HG03097 (cell line): ENCODE measurements around the gene KCTD4.
"Not testable (repeated sequence)": the region's sequence is repeated elsewhere in the genome, so short reads cannot be mapped to it uniquely, and the experiment has no call there.

ENCODE experiments used
- ATAC-seq: cut with Tn5 transposase; IDR thresholded peaks from one replicate; pipeline ENCODE4 v1.9.1; 2021; ENCODE audit not compliant: unreplicated experiment, low FRiP score

Gene KCTD4

GRCh38 chr13:45200701-45201232, at the start of gene KCTD4:
KCTD4 (minus strand) TSS chr13:45201045; CDS start chr13:45194567, 6,478 bp downstream.
- ATAC-seq = no peak

- ATAC-seq = no peak
Observed at GRCh38 chr13:45249662-45250061, 48.8 kb upstream of the KCTD4 start.

DNA sequence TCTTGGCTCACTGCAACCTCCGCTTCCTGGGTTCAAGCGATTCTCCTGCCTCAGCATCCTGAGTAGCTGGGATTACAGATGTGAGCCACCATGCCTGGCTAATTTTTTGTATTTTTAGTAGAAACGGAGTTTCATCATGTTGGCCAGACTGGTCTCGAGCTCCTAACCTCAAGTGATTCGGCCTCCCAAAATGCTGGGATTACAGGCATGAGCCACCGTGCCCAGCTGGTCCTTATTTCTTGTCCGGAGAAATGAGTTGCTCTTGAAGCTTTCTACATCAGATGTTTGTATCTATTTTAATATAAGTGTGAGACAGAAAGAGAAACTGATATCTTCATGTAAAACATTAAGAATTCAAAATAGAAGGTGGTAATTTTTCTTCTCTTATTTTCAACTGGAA, 43.9 kb upstream of the KCTD4 start:
- ATAC-seq = not testable (repeated sequence)

GRCh38 chr13:45243077-45243476, 42.2 kb upstream of the KCTD4 start:
- no peak for ATAC-seq

GRCh38 chr13:45242524-45242923, 41.7 kb upstream of the KCTD4 start:
- ATAC-seq = no peak

GRCh38 chr13:45242070-45242469, 41.2 kb upstream of the KCTD4 start:
- no peak for ATAC-seq

DNA sequence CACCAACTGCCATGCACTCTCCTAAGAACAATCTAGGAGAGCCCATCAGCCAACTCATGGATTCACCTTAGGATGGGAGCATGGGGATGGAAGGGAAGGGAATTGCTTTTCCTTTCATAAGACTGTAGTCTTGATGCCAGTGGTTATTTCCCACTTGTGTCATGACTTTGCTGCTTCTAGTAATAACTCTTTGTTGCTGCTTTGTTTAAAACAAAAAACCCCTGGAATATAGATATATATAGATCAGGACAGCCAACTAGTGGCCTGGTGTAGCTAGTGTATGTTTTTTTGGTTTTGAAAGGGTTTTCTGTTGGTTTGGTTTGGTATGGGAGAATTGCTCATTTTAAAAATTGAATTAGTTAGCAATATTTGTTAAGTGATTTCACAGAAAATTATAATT, 39.3 kb upstream of the KCTD4 start:
- ATAC-seq = no peak

- no peak for ATAC-seq
Observed at GRCh38 chr13:45238945-45239795, 38.3 kb upstream of the KCTD4 start.

- no peak for ATAC-seq
Observed at GRCh38 chr13:45232591-45232990, 31.7 kb upstream of the KCTD4 start.

DNA sequence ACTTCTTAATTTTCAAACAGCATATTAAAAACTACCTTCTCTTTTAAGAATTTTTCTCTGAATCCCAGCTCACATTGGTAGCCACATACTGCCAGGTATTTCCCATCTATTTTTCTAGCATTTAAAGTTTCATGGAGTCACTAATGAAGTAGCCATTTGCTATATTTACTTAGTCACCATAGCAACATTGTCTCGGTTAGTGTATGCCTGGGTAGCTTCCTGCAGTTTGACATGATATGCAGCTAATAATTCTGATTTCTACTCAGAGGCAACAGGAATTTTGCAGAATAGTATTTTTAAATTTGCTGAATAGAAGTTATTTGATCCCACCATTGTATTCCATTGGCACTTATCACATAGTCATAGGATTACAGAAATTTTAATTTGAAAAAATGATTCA, 30.9 kb upstream of the KCTD4 start:
- no peak for ATAC-seq

DNA sequence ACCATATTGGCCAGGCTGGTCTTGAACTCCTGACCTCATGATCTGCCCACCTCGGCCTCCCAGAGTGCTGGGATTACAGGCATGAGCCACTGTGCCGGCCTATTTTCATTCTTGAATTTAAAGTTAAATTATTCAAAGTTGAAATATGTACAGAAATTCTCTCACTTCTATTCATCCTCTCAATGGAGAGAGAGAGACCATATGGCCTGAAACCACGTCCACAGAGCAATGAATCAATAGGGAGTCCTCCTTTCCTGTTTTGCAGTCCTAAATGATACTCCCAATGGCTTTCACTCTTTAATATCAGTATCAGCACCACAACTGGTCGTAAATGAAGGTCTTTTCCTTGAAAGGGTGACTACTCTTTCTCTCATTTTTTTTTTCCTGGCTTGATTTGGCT, 30.5 kb upstream of the KCTD4 start:
- ATAC-seq = no peak

GRCh38 chr13:45229172-45229571, 28.3 kb upstream of the KCTD4 start:
- ATAC-seq = no peak

GRCh38 chr13:45228002-45228401, 27.2 kb upstream of the KCTD4 start:
- no peak for ATAC-seq

DNA sequence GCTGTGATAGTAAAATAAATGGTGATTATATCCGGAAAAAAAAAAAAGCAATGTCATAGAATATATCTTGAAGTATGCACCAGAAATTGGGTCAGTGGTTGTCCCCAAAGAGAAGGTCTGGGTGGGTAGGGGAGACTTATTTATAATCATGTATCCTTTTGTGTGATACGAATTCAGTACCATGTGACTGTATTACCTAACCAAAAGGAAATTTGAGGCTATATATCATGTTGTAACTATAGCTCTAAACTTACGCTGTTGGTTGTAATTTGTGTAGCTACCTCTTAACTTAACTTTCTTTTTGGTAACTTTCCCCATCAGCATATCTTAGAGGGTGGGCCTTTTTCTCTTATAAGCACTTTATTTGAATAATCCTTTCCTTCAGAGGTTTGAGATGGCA, 25.2 kb upstream of the KCTD4 start:
- no peak for ATAC-seq

DNA sequence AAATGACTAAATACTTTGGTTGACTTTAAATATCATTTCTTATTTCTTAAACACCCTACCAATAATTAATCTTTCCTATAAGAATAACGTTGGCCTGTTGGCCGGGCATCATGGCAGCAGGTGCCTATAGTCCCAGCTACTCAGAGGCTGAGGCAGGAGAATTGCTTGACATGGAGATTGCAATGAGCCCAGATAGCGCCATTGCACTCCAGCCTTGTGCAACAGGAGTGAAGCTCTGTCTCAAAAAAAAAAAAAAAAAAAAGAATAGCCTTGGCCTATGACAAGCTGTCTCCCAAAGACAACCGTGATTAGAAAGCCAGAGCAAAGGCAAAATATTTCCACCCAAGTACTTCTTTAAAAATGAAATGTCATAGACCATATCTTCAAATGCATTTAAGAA, 24.5 kb upstream of the KCTD4 start:
- ATAC-seq = no peak

- ATAC-seq = no peak
Observed at GRCh38 chr13:45224176-45224575, 23.3 kb upstream of the KCTD4 start.

- ATAC-seq = no peak
Observed at GRCh38 chr13:45222919-45223318, 22.1 kb upstream of the KCTD4 start.

DNA sequence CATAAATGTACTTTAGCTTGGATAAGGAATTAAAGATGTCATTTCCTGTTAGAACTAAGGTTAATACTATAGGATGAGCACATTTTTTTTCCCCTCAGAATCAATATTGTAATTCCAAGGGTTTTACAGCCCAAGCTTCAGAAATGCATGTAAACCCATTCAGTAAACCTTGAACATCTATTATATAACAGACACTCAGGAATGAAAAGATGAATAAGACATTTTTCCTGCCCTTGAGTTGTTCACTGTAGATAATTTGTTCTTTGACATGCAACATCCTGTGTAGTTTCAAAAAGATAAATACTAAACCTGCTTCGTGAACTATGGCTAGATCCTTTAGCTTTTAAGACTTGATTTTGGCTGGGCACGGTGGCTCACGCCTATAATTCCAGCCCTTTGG, 21.7 kb upstream of the KCTD4 start:
- no peak for ATAC-seq

- no peak for ATAC-seq
Observed at GRCh38 chr13:45220403-45220802, 19.6 kb upstream of the KCTD4 start.

DNA sequence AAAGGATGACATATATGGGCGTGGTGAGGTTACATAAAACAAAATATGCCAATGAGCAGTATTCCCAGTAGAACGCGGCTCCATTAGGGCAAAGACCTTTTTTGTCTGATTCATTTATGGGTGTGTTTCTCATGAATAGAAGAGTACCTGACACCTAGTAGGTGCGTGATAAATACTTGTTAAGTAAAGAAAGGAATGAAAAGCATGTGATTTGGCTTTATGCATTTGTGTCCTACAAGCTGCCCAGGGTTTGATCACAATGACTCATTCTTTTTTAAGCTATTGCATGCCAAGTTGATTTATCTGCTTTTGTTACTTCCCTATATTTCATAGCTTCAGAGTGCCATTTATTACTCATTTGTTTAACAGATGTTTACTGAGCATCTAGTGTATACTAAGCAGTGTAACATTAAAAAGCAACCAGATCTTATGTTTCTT, 19.1 kb upstream of the KCTD4 start:
- no peak for ATAC-seq

GRCh38 chr13:45219123-45219891, 18.5 kb upstream of the KCTD4 start:
- ATAC-seq = no peak

GRCh38 chr13:45218689-45219088, 17.8 kb upstream of the KCTD4 start:
- ATAC-seq = no peak
